Testis (tissue), 3 donors: ENCODE measurements around the gene ALG1L2. TPM values are rescaled to one million over a fixed set of nuclear protein-coding genes. Genes with fewer than 3 reads are reported as not detected.
"Not testable (repeated sequence)": the region's sequence is repeated elsewhere in the genome, so short reads cannot be mapped to it uniquely, and the experiment has no call there.

ENCODE experiments used
- DNase-seq: peaks from one replicate; pipeline ENCODE4 v3.0.0-alpha.2; 2019
- H3K27ac ChIP-seq, 2 donors: fragments of 200-600 bp; sonication (generic); one replicate each; pipeline ENCODE4 v1.5.1; 2019
- H3K27me3 ChIP-seq: fragments of 200-600 bp; sonication (generic); one replicate; pipeline ENCODE4 v1.5.1; 2019
- H3K36me3 ChIP-seq: fragments of 200-600 bp; sonication (generic); one replicate; pipeline ENCODE4 v1.5.1; 2017; ENCODE audit warnings: low read depth; ENCODE audit errors: missing control alignments
- H3K4me1 ChIP-seq: fragments of 200-600 bp; sonication (generic); one replicate; pipeline ENCODE4 v1.5.1; 2019
- H3K4me3 ChIP-seq, 2 donors: fragments of 200-600 bp; sonication (generic); one replicate each; pipeline ENCODE4 v1.5.1; 2017 to 2019
- H3K9me3 ChIP-seq: fragments of 200-600 bp; sonication (generic); one replicate; pipeline ENCODE4 v1.5.1; 2017
- CTCF ChIP-seq, 3 experiments: fragments of 450-650 bp in 2 of 3; fragments of 200-600 bp in 1 of 3; sonication (generic) in 1 of 3; IDR thresholded peaks; one replicate each; pipeline ENCODE4 v1.5.1; 2016 to 2019; ENCODE audit warnings: antibody characterized with exemption in 3 of 3, mild to moderate bottlenecking in 2 of 3, moderate library complexity in 1 of 3
- whole genome bisulfite sequencing, 2 donors: methylation state at CpG; one replicate each; pipeline ENCODE4 v1.1.5; 2018; 5-methylcytosine and 5-hydroxymethylcytosine counted together
- intact Hi-C: fragments of 100-400 bp; cut with DNase I; formaldehyde crosslinking; loops from one replicate; pipeline ENCODE4 v1.15.1; 2023; ENCODE audit warnings: low total_unique reads
- polyA plus RNA-seq: library from polyadenylated mRNA; stranded (reverse); fragments of 350-450 nt; fragmentation: Illumina TruSeq; extraction: RNeasy Lipid Tissue Mini Kit (QIAGEN cat#74804); gene quantifications from one replicate; pipeline ENCODE4 v1.2.3, GENCODE V29; 2014; ENCODE audit warnings: low read depth, low replicate concordance; ENCODE audit not compliant: insufficient read depth
- total RNA-seq, 2 donors: library from RNA; depleted of rRNA; stranded (reverse); fragments of >200 nt; gene quantifications; one replicate each; pipeline ENCODE4 v1.2.3, GENCODE V29; 2016

The ALG1L2 gene
- total and polyA plus RNA-seq, 3 donors from 2014 or later = not detected

GRCh38 chr3:130097690-130098638, 16.3 kb downstream of the ALG1L2 start:
- H3K4me1 ChIP-seq, DNase-seq, H3K36me3 ChIP-seq, H3K27ac ChIP-seq, intact Hi-C loops, H3K27me3 ChIP-seq, H3K9me3 ChIP-seq, H3K4me3 ChIP-seq: not testable (repeated sequence)
- 51 to 64% methylated on average over 12 to 15 of the region's 16 CpGs for WGBS, 2 donors
- peak in 1 of 3 experiments; percentile 35 for TF ChIP-seq CTCF (IDR thresholded peaks at IDR 0.05)

- H3K36me3 ChIP-seq, intact Hi-C loops: not testable (repeated sequence)
- 62 to 66% methylated on average over 14 to 19 of the region's 19 CpGs for whole genome bisulfite sequencing, 2 donors
Measured at GRCh38 chr3:130098639-130099385, 17.2 kb downstream of the ALG1L2 start.

GRCh38 chr3:130102545-130102944, 20.9 kb downstream of the ALG1L2 start:
- not testable (repeated sequence) for H3K4me1 ChIP-seq, H3K4me3 ChIP-seq, H3K27ac ChIP-seq, H3K36me3 ChIP-seq, DNase-seq, H3K27me3 ChIP-seq, H3K9me3 ChIP-seq
- WGBS, 2 donors = 78 to 89% methylated on average over 13 to 19 of the region's 19 CpGs
- intact Hi-C loops = loop anchor here (10.0 kb wide), 1 partner anchor 158 kb away; no protein-coding TSS in a partner anchor

More at GRCh38 chr3:130098639-130099385, 17.2 kb downstream of the ALG1L2 start:
- H3K27me3 ChIP-seq, H3K27ac ChIP-seq, DNase-seq, H3K9me3 ChIP-seq, H3K4me1 ChIP-seq, H3K4me3 ChIP-seq: not testable (repeated sequence)

- not testable (repeated sequence) for H3K27me3 ChIP-seq, H3K4me3 ChIP-seq
- WGBS, 2 donors = 79 to 84% methylated on average over 13 to 14 of the region's 14 CpGs
Measured at GRCh38 chr3:130104191-130104590, 22.6 kb downstream of the ALG1L2 start.

GRCh38 chr3:130107333-130107995, 25.8 kb downstream of the ALG1L2 start:
- 81 to 84% methylated on average over 6 to 13 of the region's 13 CpGs for WGBS, 2 donors
- not testable (repeated sequence) for DNase-seq, H3K9me3 ChIP-seq, H3K27me3 ChIP-seq, H3K4me1 ChIP-seq, H3K4me3 ChIP-seq, H3K36me3 ChIP-seq, H3K27ac ChIP-seq
- intact Hi-C loops = loop anchor here (10.0 kb wide), 1 partner anchor 163 kb away; no protein-coding TSS in a partner anchor

More at GRCh38 chr3:130104191-130104590, 22.6 kb downstream of the ALG1L2 start:
- H3K9me3 ChIP-seq, H3K36me3 ChIP-seq, H3K4me1 ChIP-seq, H3K27ac ChIP-seq, DNase-seq: not testable (repeated sequence)
- intact Hi-C loops = loop anchor here (10.0 kb wide), 1 partner anchor 159 kb away; no protein-coding TSS in a partner anchor

- H3K4me3 ChIP-seq, H3K27ac ChIP-seq, H3K4me1 ChIP-seq, H3K36me3 ChIP-seq, H3K9me3 ChIP-seq, H3K27me3 ChIP-seq, DNase-seq: not testable (repeated sequence)
- intact Hi-C loops = loop anchor here (10.0 kb wide), 1 partner anchor 164 kb away; no protein-coding TSS in a partner anchor
- WGBS, 2 donors = 61 to 78% methylated on average over 16 of the region's 16 CpGs
Measured at GRCh38 chr3:130108836-130109585, 27.4 kb downstream of the ALG1L2 start.

GRCh38 chr3:130110386-130111169, 28.9 kb downstream of the ALG1L2 start:
- H3K27me3 ChIP-seq, H3K36me3 ChIP-seq, H3K4me1 ChIP-seq, DNase-seq, H3K9me3 ChIP-seq, intact Hi-C loops: not testable (repeated sequence)
- Histone ChIP-seq H3K27ac (peak overlapping the region; percentile 67 to 72), H3K4me3 (peak overlapping the region; percentile 74 to 75)
- 15 to 19% methylated on average over 12 to 18 of the region's 19 CpGs for WGBS, 2 donors
